OCI-LY1 (cell line): ENCODE results near the gene LASP1NB.

Experiments used
- H2AFZ ChIP-seq: fragments of 200-600 bp; sonication (generic), shearing (Covaris generic); 2 replicates; pipeline ENCODE4 v1.6.0; 2014; ENCODE audit warnings: antibody characterized with exemption, mild to moderate bottlenecking, low read length
- H3F3A ChIP-seq: fragments of 200-600 bp; sonication (generic), shearing (Covaris generic); 2 replicates; pipeline ENCODE4 v1.6.0; 2014; ENCODE audit warnings: mild to moderate bottlenecking, antibody characterized with exemption, low read length, moderate library complexity; ENCODE audit not compliant: insufficient read depth
- H3K27ac ChIP-seq: fragments of 200-600 bp; sonication (generic); 2 replicates; pipeline ENCODE4 v1.5.1; 2014; ENCODE audit warnings: low read length, mixed run types, mild to moderate bottlenecking, low read depth; ENCODE audit not compliant: poor library complexity, severe bottlenecking
- H3K27me3 ChIP-seq: fragments of 200-600 bp; sonication (generic); 2 replicates; pipeline ENCODE4 v1.6.0; 2014; ENCODE audit warnings: antibody characterized with exemption, mild to moderate bottlenecking, low read length, moderate library complexity; ENCODE audit not compliant: insufficient read depth
- H3K36me3 ChIP-seq: fragments of 200-600 bp; sonication (generic); 2 replicates; pipeline ENCODE4 v1.6.1; 2014; ENCODE audit warnings: mild to moderate bottlenecking, antibody characterized with exemption, low read length, moderate library complexity, mixed read lengths; ENCODE audit not compliant: insufficient read depth
- H3K4me1 ChIP-seq: fragments of 200-600 bp; sonication (generic); 2 replicates; pipeline ENCODE4 v1.5.1; 2014; ENCODE audit warnings: mild to moderate bottlenecking, low read length, moderate library complexity; ENCODE audit not compliant: insufficient read depth, severe bottlenecking
- H3K4me2 ChIP-seq: fragments of 200-600 bp; sonication (generic), shearing (Covaris generic); 2 replicates; pipeline ENCODE4 v1.6.1; 2014; ENCODE audit warnings: low read length
- H3K4me3 ChIP-seq: fragments of 200-600 bp; sonication (generic); 2 replicates; pipeline ENCODE4 v1.5.1; 2014; ENCODE audit warnings: low read length, low read depth, mild to moderate bottlenecking, mixed read lengths; ENCODE audit not compliant: poor library complexity, severe bottlenecking
- H3K79me2 ChIP-seq: fragments of 200-600 bp; shearing (Covaris generic); 2 replicates; pipeline ENCODE4 v1.6.1; 2016; ENCODE audit warnings: mixed run types, low read length, mixed read lengths; ENCODE audit not compliant: insufficient read depth
- H3K9ac ChIP-seq: fragments of 200-600 bp; sonication (generic), shearing (Covaris generic); 2 replicates; pipeline ENCODE4 v1.6.1; 2014; ENCODE audit warnings: mild to moderate bottlenecking, low read length, mixed read lengths
- H3K9me2 ChIP-seq: fragments of 200-600 bp; sonication (generic), shearing (Covaris generic); 2 replicates; pipeline ENCODE4 v1.6.1; 2014; ENCODE audit warnings: low read depth, mild to moderate bottlenecking, low read length, mixed read lengths
- H3K9me3 ChIP-seq: fragments of 200-600 bp; shearing (Covaris generic); 2 replicates; pipeline ENCODE4 v1.6.1; 2014; ENCODE audit warnings: low read length, mixed read lengths
- H4K20me1 ChIP-seq: fragments of 200-600 bp; sonication (generic), shearing (Covaris generic); 2 replicates; pipeline ENCODE4 v1.6.0; 2016; ENCODE audit warnings: mild to moderate bottlenecking, low read length; ENCODE audit not compliant: insufficient read depth
- CTCF ChIP-seq: fragments of 200-600 bp; sonication (generic), shearing (Covaris generic); IDR thresholded peaks from 2 replicates; pipeline ENCODE4 v1.5.1; 2017; ENCODE audit warnings: mild to moderate bottlenecking, antibody characterized with exemption, low read length, moderate library complexity, mixed read lengths
- EZH2 ChIP-seq: fragments of 200-600 bp; sonication (generic), shearing (Covaris generic); IDR thresholded peaks from 2 replicates; pipeline ENCODE4 v1.8.0; 2017; ENCODE audit warnings: borderline replicate concordance, mixed run types, mild to moderate bottlenecking, antibody characterized with exemption, low read length, moderate library complexity, mixed read lengths

Gene LASP1NB

GRCh38 chr17:38958756-38959155 lies 33.3 kb downstream of the LASP1NB start:
- no peak overlapping the region for H3K27ac ChIP-seq
- H3K9me2 ChIP-seq, result no peaks in the 10 kb centered on the region
- no peaks in the 10 kb centered on the region for H3K9me3 ChIP-seq
- no peaks in the 10 kb centered on the region for H3K4me1 ChIP-seq
- H3K27me3 ChIP-seq, result no peaks in the 10 kb centered on the region
- H4K20me1 ChIP-seq, result no peaks in the 10 kb centered on the region
- no peak for TF ChIP-seq EZH2
- TF ChIP-seq CTCF, result no peak
- no peak overlapping the region for H3K9ac ChIP-seq
- no peaks in the 10 kb centered on the region for H3F3A ChIP-seq
- no peak overlapping the region for H3K4me3 ChIP-seq
- no peak overlapping the region for H2AFZ ChIP-seq
- H3K4me2 ChIP-seq, result no peak overlapping the region
- H3K79me2 ChIP-seq, result no peaks in the 10 kb centered on the region
- H3K36me3 ChIP-seq, result no peaks in the 10 kb centered on the region

- Histone ChIP-seq H3K4me2 (no peak overlapping the region), H3K9ac (no peak overlapping the region)
Observed at GRCh38 chr17:38959508-38959907, 34.1 kb downstream of the LASP1NB start.

GRCh38 chr17:38960402-38960801 lies 35.0 kb downstream of the LASP1NB start:
- no peak overlapping the region for H3K27ac ChIP-seq
- H3K4me1 ChIP-seq, result no peaks in the 10 kb centered on the region
- no peaks in the 10 kb centered on the region for H3K9me2 ChIP-seq
- H3K27me3 ChIP-seq, result no peaks in the 10 kb centered on the region
- no peak overlapping the region for H2AFZ ChIP-seq
- no peaks in the 10 kb centered on the region for H3K9me3 ChIP-seq
- no peak overlapping the region for H3K4me2 ChIP-seq
- no peaks in the 10 kb centered on the region for H3F3A ChIP-seq
- TF ChIP-seq CTCF (no peak), EZH2 (no peak)
- H3K36me3 ChIP-seq, result no peaks in the 10 kb centered on the region
- no peaks in the 10 kb centered on the region for H4K20me1 ChIP-seq
- H3K79me2 ChIP-seq, result no peaks in the 10 kb centered on the region
- no peak overlapping the region for H3K4me3 ChIP-seq
- no peak overlapping the region for H3K9ac ChIP-seq

More at GRCh38 chr17:38959508-38959907, 34.1 kb downstream of the LASP1NB start:
- Histone ChIP-seq H3K27ac (no peak overlapping the region), H4K20me1 (no peaks in the 10 kb centered on the region), H3K9me3 (no peaks in the 10 kb centered on the region), H3K36me3 (no peaks in the 10 kb centered on the region), H3K4me1 (no peaks in the 10 kb centered on the region), H2AFZ (no peak overlapping the region), H3K79me2 (no peaks in the 10 kb centered on the region), H3F3A (no peaks in the 10 kb centered on the region), H3K27me3 (no peaks in the 10 kb centered on the region), H3K4me3 (no peak overlapping the region), H3K9me2 (no peaks in the 10 kb centered on the region)
- no peak for TF ChIP-seq CTCF
- TF ChIP-seq EZH2, result no peak
